GM21723 (cell line): ENCODE data around the gene SERTAD2.

Source experiments
- ATAC-seq: cut with Tn5 transposase; IDR thresholded peaks from one replicate; pipeline ENCODE4 v1.9.1; 2021; ENCODE audit warnings: mild to moderate bottlenecking, moderate library complexity; ENCODE audit not compliant: unreplicated experiment

SERTAD2 gene

GRCh38 chr2:64653109-64654062 lies at the start of gene SERTAD2:
Gene SERTAD2, minus strand, starts transcription at chr2:64653913. Its CDS starts 17,042 bp downstream, at chr2:64636871.
- ATAC-seq: peak; percentile 68

- peak; percentile 45 for ATAC-seq
Observed at GRCh38 chr2:64700133-64700809, 46.6 kb upstream of the SERTAD2 start.

GRCh38 chr2:64699712-64700111 lies 46.0 kb upstream of the SERTAD2 start:
- peak; percentile 21 for ATAC-seq

- ATAC-seq: peak; percentile 85
Observed at GRCh38 chr2:64698668-64699444, 45.1 kb upstream of the SERTAD2 start.

- ATAC-seq: no peak
Observed at GRCh38 chr2:64698177-64698643, 44.5 kb upstream of the SERTAD2 start.

GRCh38 chr2:64697297-64698176 lies 43.8 kb upstream of the SERTAD2 start:
- no peak for ATAC-seq

GRCh38 chr2:64696636-64697035 lies 42.9 kb upstream of the SERTAD2 start:
- no peak for ATAC-seq

- no peak for ATAC-seq
Observed at GRCh38 chr2:64695721-64696261, 42.1 kb upstream of the SERTAD2 start.

GRCh38 chr2:64692401-64692800 lies 38.7 kb upstream of the SERTAD2 start:
- ATAC-seq: no peak

GRCh38 chr2:64688909-64689308 lies 35.2 kb upstream of the SERTAD2 start:
- no peak for ATAC-seq

GRCh38 chr2:64686283-64686956 lies 32.7 kb upstream of the SERTAD2 start:
- ATAC-seq: no peak

GRCh38 chr2:64685430-64685829 lies 31.7 kb upstream of the SERTAD2 start:
- ATAC-seq: no peak

- ATAC-seq: no peak
Observed at GRCh38 chr2:64683771-64684510, 30.2 kb upstream of the SERTAD2 start.

GRCh38 chr2:64681479-64681967 lies 27.8 kb upstream of the SERTAD2 start:
- ATAC-seq: no peak

- ATAC-seq: no peak
Observed at GRCh38 chr2:64679673-64680425, 26.1 kb upstream of the SERTAD2 start.

GRCh38 chr2:64678771-64679590 lies 25.3 kb upstream of the SERTAD2 start:
- ATAC-seq: no peak

- ATAC-seq: no peak
Observed at GRCh38 chr2:64677530-64677929, 23.8 kb upstream of the SERTAD2 start.
